LHCN-M2 (cell line): ENCODE measurements around the gene FBXW7. TPM values are rescaled to one million over a fixed set of nuclear protein-coding genes. Genes with fewer than 3 reads are reported as not detected.

ENCODE experiments used
- DNase-seq: peaks from one replicate; pipeline ENCODE4 v3.0.0-alpha.2; 2012; ENCODE audit warnings: low read depth
- total RNA-seq: library from RNA; depleted of rRNA; stranded (reverse); fragments of >200 nt; gene quantifications from 2 replicates; pipeline ENCODE4 v1.2.3, GENCODE V29; 2014; rRNA removed

The FBXW7 gene
- total RNA-seq, 1 experiment from 2014 or later, result 20.1 TPM

DNA sequence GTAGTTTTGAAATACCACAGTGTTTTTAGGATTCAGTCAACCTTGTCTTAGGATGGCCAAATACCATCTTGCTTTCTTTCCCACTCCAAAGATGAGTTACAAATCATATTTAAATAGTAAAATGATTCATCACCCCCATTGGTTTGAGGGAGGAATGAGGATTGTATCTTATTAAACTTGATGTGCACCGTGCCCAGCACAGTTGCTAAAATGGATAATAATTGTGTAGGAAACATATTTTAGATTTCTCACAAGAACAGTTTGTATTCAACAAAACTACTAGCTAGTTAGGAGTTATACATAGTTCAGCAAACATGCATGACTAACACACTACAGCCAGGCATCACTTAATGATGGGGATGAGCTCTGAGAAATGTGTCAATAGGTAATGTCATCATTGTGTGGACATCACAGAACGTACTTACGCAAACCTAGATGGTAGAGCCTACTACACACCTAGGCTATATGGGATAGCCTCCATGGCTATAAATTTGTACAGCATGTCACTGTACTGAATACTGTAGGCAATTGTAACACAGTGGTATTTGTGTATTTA is 245.4 kb downstream of the FBXW7 start:
- DNase-seq, result no peak

DNA sequence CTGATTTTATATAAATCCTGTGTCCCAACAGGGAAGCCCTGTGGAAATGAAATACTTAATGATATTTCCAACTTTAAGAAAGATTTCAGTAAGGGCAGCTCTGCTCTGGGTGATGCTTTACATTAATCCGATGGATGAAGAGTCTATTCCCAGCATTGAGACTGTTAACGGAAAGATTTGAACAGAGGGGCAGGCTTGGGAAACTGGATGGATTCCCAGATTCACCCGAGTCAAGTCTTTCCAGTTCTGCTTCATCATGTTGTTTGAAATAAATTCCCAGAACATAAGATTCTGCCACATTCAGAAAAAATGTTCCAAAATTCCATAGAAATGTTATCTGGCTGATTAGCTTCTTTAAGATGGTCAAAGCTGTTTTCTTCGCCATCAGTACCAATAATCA is 246.0 kb downstream of the FBXW7 start:
- DNase-seq, result no peak

DNA sequence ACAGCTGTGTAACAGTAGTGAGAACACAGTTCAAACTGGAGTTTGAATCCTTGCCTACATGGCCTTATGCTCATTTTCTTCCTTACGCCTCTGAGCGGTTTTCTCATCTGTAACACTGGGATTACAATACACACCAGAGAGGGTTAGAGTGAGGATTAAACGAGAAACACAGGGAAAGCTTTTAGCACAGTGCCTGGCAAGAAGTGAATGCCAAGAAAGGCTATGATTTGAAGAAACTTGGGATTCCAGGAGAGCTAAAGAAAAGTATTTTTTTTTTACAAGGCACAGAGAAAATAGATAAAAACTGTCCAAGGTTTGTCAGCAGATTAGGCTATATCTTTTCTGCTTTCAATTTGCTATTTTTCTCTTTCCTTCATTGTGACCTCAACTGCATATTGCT is 246.4 kb downstream of the FBXW7 start:
- no peak for DNase-seq

DNA sequence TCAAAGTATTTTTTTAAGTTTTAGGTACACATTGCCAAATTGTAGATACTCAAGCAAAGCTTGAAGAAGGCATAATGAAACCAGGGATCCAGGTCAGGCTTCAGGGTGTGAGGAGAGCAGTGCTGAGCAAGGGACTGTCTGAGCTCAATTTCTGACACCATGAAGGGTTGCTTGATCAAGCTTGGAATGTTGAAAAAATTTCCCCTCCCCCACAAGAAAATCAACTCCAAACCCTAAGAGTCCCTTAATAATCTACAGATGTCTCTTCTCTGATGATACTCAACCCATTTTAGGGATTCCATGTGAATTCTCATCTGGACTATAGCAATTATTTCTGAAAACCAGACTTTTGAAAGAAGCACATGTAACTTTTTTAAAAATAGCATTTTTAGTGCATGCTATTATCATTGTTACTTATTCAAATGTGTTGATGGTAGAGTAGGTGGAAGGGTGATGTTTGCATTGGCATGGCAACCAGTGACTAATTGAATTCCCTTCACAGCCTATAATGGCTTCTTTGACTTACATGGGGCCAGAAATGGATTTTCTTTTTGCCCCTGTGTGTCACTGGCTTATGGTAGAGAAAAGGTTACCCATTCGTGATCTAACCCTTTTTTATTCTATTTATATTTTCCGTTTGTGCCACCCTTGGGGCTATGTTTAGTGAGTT is 252.0 kb downstream of the FBXW7 start:
- DNase-seq, result no peak

DNA sequence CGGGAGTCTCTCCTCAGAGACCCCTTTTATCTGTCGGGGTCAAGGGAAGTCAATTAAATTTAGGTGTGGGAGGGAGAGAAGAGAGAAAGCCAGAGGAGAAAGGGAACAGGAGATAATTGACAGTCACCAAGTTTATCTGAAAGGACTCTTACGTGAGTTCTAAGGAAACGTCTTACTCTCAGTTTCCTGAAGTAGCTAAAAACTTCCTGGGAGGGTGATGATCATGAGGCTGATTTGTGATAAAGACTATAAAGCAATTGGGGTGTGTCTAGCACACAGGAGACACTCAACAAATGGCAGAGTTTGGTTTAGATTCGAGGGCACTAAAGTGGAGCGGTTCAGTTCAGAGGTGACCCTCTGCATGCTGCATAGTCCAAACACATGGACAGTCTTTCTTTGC is 254.1 kb downstream of the FBXW7 start:
- no peak for DNase-seq

DNA sequence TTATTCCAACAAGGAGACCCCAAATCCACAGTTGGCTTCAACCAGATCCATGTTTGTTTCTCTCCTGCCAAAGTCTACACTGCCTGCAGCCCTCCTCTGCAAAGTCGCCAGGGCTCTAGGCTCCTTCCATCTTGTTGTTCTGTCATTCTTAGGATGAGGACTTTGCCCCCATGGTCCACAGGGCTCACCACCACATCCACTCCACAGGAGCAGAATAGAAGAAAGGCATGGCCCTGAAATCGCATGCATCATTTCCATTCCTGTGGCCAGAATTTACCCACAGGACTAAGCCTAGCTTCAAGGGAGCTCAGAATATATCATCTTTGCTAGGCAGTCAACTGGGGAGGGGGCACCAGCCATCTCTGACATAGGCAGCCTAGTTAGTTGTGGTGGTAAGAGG is 254.7 kb downstream of the FBXW7 start:
- no peak for DNase-seq

DNA sequence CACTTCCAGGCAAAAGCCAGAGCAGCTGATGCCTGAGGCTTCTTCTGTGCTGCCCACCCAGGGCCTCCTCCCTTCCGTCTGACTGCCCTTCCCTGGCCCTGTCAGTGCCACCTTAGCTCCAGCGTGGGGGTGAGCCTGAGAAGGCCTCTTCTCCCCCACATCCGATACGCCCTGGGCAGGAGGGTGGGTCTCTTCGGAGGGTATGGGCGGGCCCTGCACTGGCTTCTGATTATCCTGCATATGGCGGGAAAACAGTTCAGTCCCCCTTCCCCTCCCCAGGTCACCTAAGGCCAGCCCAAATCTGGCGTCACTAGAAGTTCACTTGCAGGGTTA is 256.7 kb downstream of the FBXW7 start:
- no peak for DNase-seq

DNA sequence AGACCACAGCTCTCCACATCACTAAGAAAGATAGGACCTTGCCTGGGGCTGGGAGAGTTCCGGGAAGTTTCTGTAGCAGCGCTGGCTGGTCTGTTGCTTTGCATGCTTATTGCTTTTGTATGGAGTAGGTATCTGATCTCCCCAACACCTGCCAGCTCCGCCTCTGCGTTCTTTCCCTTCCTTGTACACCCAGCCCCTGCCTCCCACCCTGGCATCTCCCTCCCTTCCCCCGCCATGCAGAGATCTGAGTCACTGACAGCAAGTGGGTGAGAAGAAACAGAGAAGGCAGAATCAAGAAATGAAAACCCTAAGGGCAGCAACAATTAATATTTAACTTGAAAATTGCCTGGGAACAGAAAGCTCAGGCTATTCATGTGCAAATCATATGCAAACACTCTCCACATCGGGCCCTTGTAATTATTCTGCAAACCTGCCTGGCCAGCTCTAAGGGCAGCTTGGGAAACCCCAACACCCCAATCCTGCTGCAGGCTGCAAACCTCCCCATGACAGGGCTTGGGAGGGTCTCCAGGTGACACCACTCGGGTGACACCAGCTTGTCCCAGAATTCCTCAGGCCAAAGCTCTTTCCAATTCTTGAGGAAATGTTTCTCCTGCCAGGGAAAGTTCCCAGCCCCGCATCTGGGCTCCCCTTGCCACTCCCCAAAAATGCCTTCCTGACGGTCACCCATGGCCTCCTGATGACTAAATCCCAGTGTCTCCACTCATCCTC is 257.2 kb downstream of the FBXW7 start:
- no peak for DNase-seq

DNA sequence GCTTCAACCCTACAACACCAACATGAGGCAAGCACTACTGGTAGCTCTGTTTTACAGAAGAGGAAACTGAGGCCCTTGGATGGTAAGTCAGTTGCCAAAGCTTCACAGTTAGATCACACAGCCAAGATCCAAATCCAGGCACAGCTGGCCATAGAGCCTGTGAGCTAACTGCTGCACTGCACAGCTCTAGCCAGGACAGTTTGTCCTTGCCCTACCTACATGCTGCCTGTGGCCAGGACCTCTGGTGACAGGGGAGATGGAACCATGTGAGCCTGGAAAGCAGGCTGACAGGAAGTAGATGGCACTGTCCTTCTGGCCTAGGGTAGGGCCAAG is 257.8 kb downstream of the FBXW7 start:
- DNase-seq, result no peak

DNA sequence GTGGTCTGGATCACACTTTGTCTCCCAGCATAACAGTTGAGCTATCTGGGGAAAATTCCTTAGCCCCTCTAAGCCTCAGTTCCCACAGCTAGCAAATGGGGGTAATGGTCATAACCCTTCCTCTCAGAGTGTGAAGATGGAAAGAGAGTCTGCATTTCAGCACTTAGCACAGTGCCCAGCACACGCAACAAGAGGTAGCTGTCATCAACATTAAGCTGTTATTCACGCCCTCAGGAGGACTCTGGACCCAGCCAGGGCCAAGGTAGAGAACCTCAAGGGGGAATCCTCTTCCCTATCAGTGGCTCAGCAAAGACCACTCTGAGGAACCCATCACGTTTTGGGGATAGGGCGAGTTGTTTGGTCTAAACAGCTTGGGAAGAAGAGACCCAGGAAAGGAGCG is 258.6 kb downstream of the FBXW7 start:
- no peak for DNase-seq

DNA sequence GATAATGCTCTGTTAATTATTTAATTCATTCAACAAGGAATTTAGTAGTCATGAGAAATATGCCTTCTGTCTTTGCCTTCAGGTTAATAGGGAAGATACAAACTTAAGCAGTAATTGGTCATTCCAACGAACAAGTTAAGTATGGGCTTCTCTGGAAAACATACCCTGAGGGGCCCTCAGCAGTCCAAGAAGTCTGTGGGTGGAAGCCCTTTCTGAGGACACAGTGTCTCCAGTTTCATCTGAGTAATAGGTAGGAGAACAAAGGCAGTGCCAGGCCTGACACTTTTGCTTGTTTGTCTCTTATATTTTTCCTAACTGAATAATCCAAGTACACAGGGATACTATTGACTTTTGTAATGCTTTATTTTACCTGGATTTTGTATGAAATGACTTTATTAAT is 262.5 kb downstream of the FBXW7 start:
- no peak for DNase-seq

Other genes starting within 250 kb of the FBXW7 start
- 0.52 and 0.90 TPM in 2 replicates for gene TMEM154, start 143.9 kb upstream of the FBXW7 start, total RNA-seq
- 0.06 and 0.63 TPM in 2 replicates for gene TIGD4, start 243.6 kb upstream of the FBXW7 start, total RNA-seq
- 45.1 and 48.0 TPM in 2 replicates for gene ARFIP1, start 243.9 kb upstream of the FBXW7 start, total RNA-seq